Dendritic cell treated with granulocyte-macrophage colony-stimulating factor and Interleukin-4, amounts not matched to agents 40 ng/mL and 50 ng/mL, for 4 days (primary cell): ENCODE results near the gene SOD3.

ENCODE experiments used
- H3K27ac Mint-ChIP-seq: one replicate; pipeline ENCODE4 v1.8.0; 2022; ENCODE audit warnings: mild to moderate bottlenecking, mixed read lengths
- H3K27me3 Mint-ChIP-seq: one replicate; pipeline ENCODE4 v1.8.0; 2022; ENCODE audit warnings: mild to moderate bottlenecking, mixed read lengths
- H3K36me3 Mint-ChIP-seq: one replicate; pipeline ENCODE4 v1.8.0; 2022; ENCODE audit warnings: low read depth, mixed read lengths
- H3K4me1 Mint-ChIP-seq: one replicate; pipeline ENCODE4 v1.8.0; 2022; ENCODE audit warnings: low read depth, mixed read lengths
- H3K4me3 Mint-ChIP-seq: one replicate; pipeline ENCODE4 v1.8.0; 2022; ENCODE audit warnings: mild to moderate bottlenecking, moderate library complexity, mixed read lengths
- H3K9me3 Mint-ChIP-seq: one replicate; pipeline ENCODE4 v1.8.0; 2022; ENCODE audit warnings: mixed read lengths
- intact Hi-C: fragments of 100-400 bp; cut with micrococcal nuclease; formaldehyde crosslinking; loops from one replicate; pipeline ENCODE4 v1.15.0; 2022

Gene SOD3

GRCh38 chr4:24769571-24769970 is 25.8 kb upstream of the SOD3 start:
- Mint-ChIP-seq H3K27me3 (peaks cover 18% of the 10 kb centered on the region), H3K9me3 (no peaks in the 10 kb centered on the region), H3K27ac (no peak overlapping the region), H3K4me3 (no peak overlapping the region), H3K4me1 (peaks cover 10% of the 10 kb centered on the region), H3K36me3 (no peaks in the 10 kb centered on the region)
- intact Hi-C loops, result no loop called here

- intact Hi-C loops, result no loop called here
- Mint-ChIP-seq H3K4me3 (no peak overlapping the region), H3K36me3 (no peaks in the 10 kb centered on the region), H3K4me1 (peaks cover 10% of the 10 kb centered on the region), H3K27ac (no peak overlapping the region), H3K9me3 (no peaks in the 10 kb centered on the region), H3K27me3 (peaks cover 18% of the 10 kb centered on the region)
Observed at GRCh38 chr4:24770032-24770584, 25.3 kb upstream of the SOD3 start.

- H3K27me3 Mint-ChIP-seq, result peaks cover 15% of the 10 kb centered on the region
- H3K36me3 Mint-ChIP-seq, result no peaks in the 10 kb centered on the region
- intact Hi-C loops, result no loop called here
- H3K9me3 Mint-ChIP-seq, result no peaks in the 10 kb centered on the region
- no peak overlapping the region for H3K27ac Mint-ChIP-seq
- peaks cover 10% of the 10 kb centered on the region for H3K4me1 Mint-ChIP-seq
- H3K4me3 Mint-ChIP-seq, result no peak overlapping the region
Observed at GRCh38 chr4:24770667-24771066, 24.7 kb upstream of the SOD3 start.

- Mint-ChIP-seq H3K4me3 (no peak overlapping the region), H3K4me1 (peaks cover 10% of the 10 kb centered on the region), H3K27ac (no peak overlapping the region), H3K27me3 (peaks cover 18% of the 10 kb centered on the region), H3K9me3 (no peaks in the 10 kb centered on the region), H3K36me3 (no peaks in the 10 kb centered on the region)
- intact Hi-C loops, result no loop called here
Observed at GRCh38 chr4:24771241-24771640, 24.1 kb upstream of the SOD3 start.

GRCh38 chr4:24772061-24772705 is 23.2 kb upstream of the SOD3 start:
- Mint-ChIP-seq H3K27ac (no peak overlapping the region), H3K36me3 (no peaks in the 10 kb centered on the region), H3K27me3 (peaks cover 19% of the 10 kb centered on the region), H3K4me1 (peaks cover 10% of the 10 kb centered on the region), H3K9me3 (no peaks in the 10 kb centered on the region), H3K4me3 (no peak overlapping the region)
- intact Hi-C loops, result no loop called here

- no peak overlapping the region for H3K27ac Mint-ChIP-seq
- intact Hi-C loops, result no loop called here
- H3K4me3 Mint-ChIP-seq, result no peak overlapping the region
- no peaks in the 10 kb centered on the region for H3K36me3 Mint-ChIP-seq
- H3K4me1 Mint-ChIP-seq, result peaks cover 15% of the 10 kb centered on the region
- no peaks in the 10 kb centered on the region for H3K9me3 Mint-ChIP-seq
- peaks cover 19% of the 10 kb centered on the region for H3K27me3 Mint-ChIP-seq
Observed at GRCh38 chr4:24772952-24773351, 22.4 kb upstream of the SOD3 start.

GRCh38 chr4:24774452-24774851 is 20.9 kb upstream of the SOD3 start:
- Mint-ChIP-seq H3K36me3 (no peaks in the 10 kb centered on the region), H3K27me3 (peaks cover 19% of the 10 kb centered on the region), H3K27ac (no peak overlapping the region), H3K4me1 (peaks cover 30% of the 10 kb centered on the region), H3K4me3 (no peak overlapping the region), H3K9me3 (no peaks in the 10 kb centered on the region)
- intact Hi-C loops, result no loop called here

GRCh38 chr4:24775032-24775605 is 20.3 kb upstream of the SOD3 start:
- intact Hi-C loops, result no loop called here
- Mint-ChIP-seq H3K27me3 (peaks cover 19% of the 10 kb centered on the region), H3K9me3 (no peaks in the 10 kb centered on the region), H3K4me3 (no peak overlapping the region), H3K4me1 (peaks cover 30% of the 10 kb centered on the region), H3K36me3 (no peaks in the 10 kb centered on the region), H3K27ac (no peak overlapping the region)

GRCh38 chr4:24775750-24776149 is 19.6 kb upstream of the SOD3 start:
- H3K4me3 Mint-ChIP-seq, result no peak overlapping the region
- intact Hi-C loops, result no loop called here

GRCh38 chr4:24777536-24778463 is 17.6 kb upstream of the SOD3 start:
- intact Hi-C loops, result no loop called here
- H3K4me1 Mint-ChIP-seq, result peaks cover 29% of the 10 kb centered on the region
- no peaks in the 10 kb centered on the region for H3K36me3 Mint-ChIP-seq
- no peak overlapping the region for H3K27ac Mint-ChIP-seq
- no peak overlapping the region for H3K4me3 Mint-ChIP-seq
- peaks cover 14% of the 10 kb centered on the region for H3K27me3 Mint-ChIP-seq
- H3K9me3 Mint-ChIP-seq, result no peaks in the 10 kb centered on the region

More at GRCh38 chr4:24775750-24776149, 19.6 kb upstream of the SOD3 start:
- Mint-ChIP-seq H3K4me1 (peaks cover 29% of the 10 kb centered on the region), H3K27me3 (peaks cover 19% of the 10 kb centered on the region), H3K27ac (no peak overlapping the region), H3K9me3 (no peaks in the 10 kb centered on the region), H3K36me3 (no peaks in the 10 kb centered on the region)

GRCh38 chr4:24778464-24779225 is 16.7 kb upstream of the SOD3 start:
- Mint-ChIP-seq H3K27ac (no peak overlapping the region), H3K36me3 (no peaks in the 10 kb centered on the region), H3K27me3 (peaks cover 16% of the 10 kb centered on the region), H3K4me3 (no peak overlapping the region), H3K4me1 (peaks cover 29% of the 10 kb centered on the region), H3K9me3 (no peaks in the 10 kb centered on the region)
- intact Hi-C loops, result no loop called here

- no peaks in the 10 kb centered on the region for H3K9me3 Mint-ChIP-seq
- no peak overlapping the region for H3K4me3 Mint-ChIP-seq
- peaks cover 21% of the 10 kb centered on the region for H3K27me3 Mint-ChIP-seq
- no peak overlapping the region for H3K27ac Mint-ChIP-seq
- intact Hi-C loops, result no loop called here
- H3K36me3 Mint-ChIP-seq, result no peaks in the 10 kb centered on the region
- H3K4me1 Mint-ChIP-seq, result peaks cover 29% of the 10 kb centered on the region
Observed at GRCh38 chr4:24780936-24781495, 14.4 kb upstream of the SOD3 start.

GRCh38 chr4:24781999-24782745 is 13.2 kb upstream of the SOD3 start:
- Mint-ChIP-seq H3K9me3 (no peaks in the 10 kb centered on the region), H3K4me1 (peaks cover 29% of the 10 kb centered on the region), H3K4me3 (no peak overlapping the region), H3K36me3 (no peaks in the 10 kb centered on the region), H3K27me3 (peaks cover 20% of the 10 kb centered on the region), H3K27ac (no peak overlapping the region)
- intact Hi-C loops, result no loop called here
